OCI-M2 (cell line): Measurements from ENCODE around the gene WNT3.
"Not testable (repeated sequence)": the region's sequence is repeated elsewhere in the genome, so short reads cannot be mapped to it uniquely, and the experiment has no call there.

ENCODE experiments used
- DNase-seq: peaks from one replicate; lab custom pipeline; 2025; ENCODE audit not compliant: unreplicated experiment; lab: John Stamatoyannopoulos, UW

The WNT3 gene

GRCh38 chr17:46788300-46788699 is 30.2 kb downstream of the WNT3 start:
- no peak for DNase-seq

GRCh38 chr17:46787478-46787877 is 31.0 kb downstream of the WNT3 start:
- no peak for DNase-seq

GRCh38 chr17:46785696-46786095 is 32.8 kb downstream of the WNT3 start:
- DNase-seq, result no peak

GRCh38 chr17:46783031-46783593 is 35.4 kb downstream of the WNT3 start:
- DNase-seq, result no peak

- DNase-seq, result no peak
These were observed 36.1 kb downstream of the WNT3 start for GRCh38 chr17:46782250-46782953.

GRCh38 chr17:46780003-46780373 is 38.5 kb downstream of the WNT3 start:
- DNase-seq, result no peak

- no peak for DNase-seq
These were observed 40.3 kb downstream of the WNT3 start for GRCh38 chr17:46777943-46778915.

- no peak for DNase-seq
These were observed 42.0 kb downstream of the WNT3 start for GRCh38 chr17:46776298-46777005.

- DNase-seq, result no peak
These were observed 44.3 kb downstream of the WNT3 start for GRCh38 chr17:46774108-46774737.

- DNase-seq, result no peak
These were observed 44.8 kb downstream of the WNT3 start for GRCh38 chr17:46773676-46774075.

GRCh38 chr17:46773221-46773605 is 45.3 kb downstream of the WNT3 start:
- no peak for DNase-seq

- no peak for DNase-seq
These were observed 45.8 kb downstream of the WNT3 start for GRCh38 chr17:46772475-46773220.

GRCh38 chr17:46771561-46772474 is 46.7 kb downstream of the WNT3 start:
- no peak for DNase-seq

GRCh38 chr17:46770818-46771560 is 47.5 kb downstream of the WNT3 start:
- DNase-seq, result no peak

- DNase-seq, result no peak
These were observed 48.1 kb downstream of the WNT3 start for GRCh38 chr17:46770439-46770817.

- DNase-seq, result no peak
These were observed 48.7 kb downstream of the WNT3 start for GRCh38 chr17:46769531-46770438.

GRCh38 chr17:46768896-46769295 is 49.6 kb downstream of the WNT3 start:
- DNase-seq, result not testable (repeated sequence)
